PFSK-1 (cell line): ENCODE measurements around the gene SAMD4A.

Experiments
- FOXP2 ChIP-seq: optimal IDR thresholded peaks from 2 replicates; pipeline ENCODE3; 2011; ENCODE audit warnings: borderline replicate concordance, control low read depth, inconsistent platforms; ENCODE audit not compliant: insufficient read depth; ENCODE audit errors: extremely low read length, extremely low read depth
- POLR2AphosphoS5 ChIP-seq: IDR thresholded peaks from 2 replicates; pipeline ENCODE4 v1.6.1; 2012; ENCODE audit warnings: low read depth, mild to moderate bottlenecking, control low read depth, low read length, moderate library complexity
- REST ChIP-seq, 2 experiments: IDR thresholded peaks; 2 replicates each; pipeline versions ENCODE4 v1.6.1 to v1.8.0; 2011 to 2012; ENCODE audit warnings: low read depth in 2 of 2, low read length in 2 of 2, control low read depth in 1 of 2, inconsistent platforms in 1 of 2, mild to moderate bottlenecking in 1 of 2, moderate library complexity in 1 of 2; ENCODE audit not compliant: insufficient read depth in 1 of 2
- SIN3A ChIP-seq: IDR thresholded peaks from 2 replicates; pipeline ENCODE4 v1.6.1; 2012; ENCODE audit warnings: mild to moderate bottlenecking, low read length, moderate library complexity, borderline replicate concordance; ENCODE audit not compliant: insufficient read depth
- TAF1 ChIP-seq: IDR thresholded peaks from 2 replicates; pipeline ENCODE4 v1.6.1; 2012; ENCODE audit warnings: low read length, control low read depth, borderline replicate concordance; ENCODE audit not compliant: insufficient read depth

The SAMD4A gene

GRCh38 chr14:54712465-54713200 is 145.7 kb downstream of the SAMD4A start:
- TF ChIP-seq TAF1 (no peak), REST (IDR thresholded peaks at IDR 0.05; ENCODE audit: insufficient read depth in 1 of 2, low read depth in 2 of 2, low read length in 2 of 2) (no peak), SIN3A (no peak), POLR2AphosphoS5 (no peak), FOXP2 (no peak)

DNA sequence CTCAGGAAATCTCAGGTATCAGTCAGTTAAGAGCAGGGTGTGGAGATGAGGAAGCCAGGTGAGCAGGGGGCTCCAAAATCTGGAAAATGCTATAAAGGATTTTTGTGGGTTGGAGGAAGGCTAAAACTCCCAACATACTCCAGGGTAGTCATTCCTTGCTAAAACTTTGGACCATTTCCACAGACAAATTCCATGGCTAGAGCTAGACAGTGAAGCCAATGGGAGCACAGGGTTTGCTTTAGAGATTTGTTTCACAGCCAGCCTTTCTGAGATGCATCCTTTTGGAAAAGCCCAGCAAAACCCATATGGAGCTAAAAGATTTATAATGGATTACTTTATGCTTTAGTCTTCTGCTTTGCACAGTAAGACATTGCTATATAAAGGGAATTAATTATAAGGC is 146.5 kb downstream of the SAMD4A start:
- TF ChIP-seq SIN3A (no peak), POLR2AphosphoS5 (no peak), REST (IDR thresholded peaks at IDR 0.05; ENCODE audit: insufficient read depth in 1 of 2, low read depth in 2 of 2, low read length in 2 of 2) (no peak), TAF1 (no peak), FOXP2 (no peak)

- TF ChIP-seq POLR2AphosphoS5 (no peak), REST (IDR thresholded peaks at IDR 0.05; ENCODE audit: insufficient read depth in 1 of 2, low read depth in 2 of 2, low read length in 2 of 2) (no peak), TAF1 (no peak), FOXP2 (no peak), SIN3A (no peak)
These were observed 148.3 kb downstream of the SAMD4A start for GRCh38 chr14:54715239-54715638.

DNA sequence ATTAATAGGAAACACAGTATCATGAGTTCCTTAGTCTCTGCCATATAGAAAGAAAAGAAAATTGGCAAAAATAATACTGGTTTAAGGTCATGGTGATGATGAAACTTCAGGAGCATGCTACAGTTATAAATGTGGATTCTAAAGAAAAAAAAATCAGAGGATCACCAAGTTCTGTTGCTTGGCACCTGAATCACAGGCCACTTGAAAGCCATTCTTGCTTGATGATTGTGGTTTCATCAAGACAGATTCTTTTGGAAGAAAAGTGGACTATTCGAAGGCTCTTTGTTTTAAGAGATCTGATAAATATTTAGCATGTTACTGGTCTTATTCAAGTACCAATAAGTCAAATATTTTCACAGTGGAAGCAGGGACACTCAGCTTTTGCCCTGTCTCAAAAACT is 148.9 kb downstream of the SAMD4A start:
- TF ChIP-seq FOXP2, result no peak

GRCh38 chr14:54716862-54717261 is 149.9 kb downstream of the SAMD4A start:
- TF ChIP-seq POLR2AphosphoS5, result no peak
- no peak for TF ChIP-seq FOXP2
- no peak for TF ChIP-seq SIN3A
- no peak for TF ChIP-seq TAF1
- TF ChIP-seq REST (IDR thresholded peaks at IDR 0.05; ENCODE audit: insufficient read depth in 1 of 2, low read depth in 2 of 2, low read length in 2 of 2), result no peak
